HG02623 (cell line): Measurements from ENCODE around the gene ZFC3H1.

Source experiments
- ATAC-seq: cut with Tn5 transposase; IDR thresholded peaks from one replicate; pipeline ENCODE4 v1.9.1; 2021; ENCODE audit warnings: moderate library complexity; ENCODE audit not compliant: unreplicated experiment

Gene ZFC3H1

DNA sequence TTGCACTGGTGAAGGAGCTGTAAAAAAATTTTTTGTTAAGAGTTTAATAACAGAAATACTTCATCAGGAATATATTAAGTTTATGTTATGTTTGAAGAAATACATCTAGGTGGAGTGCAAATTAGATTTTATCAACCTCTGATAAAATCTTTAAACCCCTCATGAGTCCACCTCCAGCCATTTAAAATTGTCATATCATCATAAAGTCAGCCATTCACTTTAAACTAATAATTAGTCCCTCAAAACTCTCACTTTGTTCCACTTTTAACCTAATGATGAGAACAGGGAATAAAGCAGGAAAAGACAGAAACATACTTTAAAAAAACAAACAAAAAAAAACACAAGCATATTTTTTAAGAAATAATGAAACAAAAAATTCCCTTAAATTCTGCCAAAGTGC, 25.1 kb downstream of the ZFC3H1 start:
- ATAC-seq: no peak

- ATAC-seq: peak; percentile 50
Measured at GRCh38 chr12:71636704-71637115, 26.9 kb downstream of the ZFC3H1 start.

DNA sequence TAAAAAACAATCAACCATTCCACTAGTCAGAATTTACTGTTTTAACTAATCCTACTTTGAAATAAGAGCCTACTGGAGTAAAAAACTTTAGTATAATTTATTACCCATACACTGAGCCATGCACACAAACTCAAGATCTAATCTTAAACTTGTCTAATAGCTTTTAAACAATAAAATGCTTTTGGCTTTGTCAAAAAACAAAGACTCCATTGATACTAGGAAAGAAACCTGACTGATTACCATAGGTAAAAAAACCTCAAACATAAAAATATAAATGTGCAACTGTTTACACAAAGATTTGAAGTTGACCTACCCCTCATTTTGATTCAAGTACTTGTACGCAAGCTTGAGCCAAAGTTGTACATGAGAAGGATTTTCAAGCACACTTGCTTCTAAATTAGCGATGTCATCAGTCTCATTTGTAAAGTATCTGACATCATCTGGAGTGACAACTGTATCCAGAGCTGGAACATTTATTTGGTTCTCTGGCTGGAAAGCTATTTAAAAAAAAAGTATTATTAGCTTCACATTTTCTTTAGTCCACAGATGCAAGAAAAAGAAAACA, 36.1 kb downstream of the ZFC3H1 start:
- no peak for ATAC-seq

GRCh38 chr12:71626768-71627167, 36.9 kb downstream of the ZFC3H1 start:
- no peak for ATAC-seq

DNA sequence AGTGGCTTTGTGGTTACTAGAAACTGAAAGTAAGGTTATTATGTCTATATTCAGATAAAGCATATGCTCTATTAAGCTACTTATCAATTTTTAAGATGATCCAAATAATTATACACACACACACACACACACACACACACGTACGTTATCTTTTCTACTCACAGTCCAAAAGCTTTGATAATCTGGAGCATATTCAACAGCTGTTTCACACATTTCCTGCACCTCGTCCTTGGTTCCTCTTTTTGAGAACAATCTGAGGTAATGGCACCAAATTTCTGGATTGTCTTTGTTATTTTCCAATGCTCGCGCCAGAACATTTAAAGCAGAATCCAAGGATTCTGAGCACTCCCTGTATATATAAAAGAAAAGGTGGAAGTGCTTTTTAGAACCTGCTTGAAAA, 37.5 kb downstream of the ZFC3H1 start:
- ATAC-seq: peak; percentile 62

DNA sequence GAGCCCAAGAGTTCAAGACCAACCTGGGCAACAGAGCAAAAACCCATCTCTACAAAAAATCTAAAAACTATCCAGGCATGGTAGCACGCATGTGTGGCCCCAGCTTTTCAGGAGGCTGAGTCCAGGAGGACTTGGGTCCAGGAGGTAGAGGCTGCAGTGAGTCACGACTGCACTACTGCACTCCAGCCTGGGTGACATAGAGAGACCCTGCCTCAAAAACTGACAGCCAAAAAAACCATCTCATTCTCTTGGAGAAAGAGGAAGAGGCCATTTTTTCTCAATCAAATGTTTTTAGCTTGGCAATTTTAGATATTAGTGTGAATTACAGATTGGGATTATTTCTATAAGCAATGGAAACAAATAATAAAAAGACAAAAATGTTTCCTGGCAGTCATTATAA, 38.2 kb downstream of the ZFC3H1 start:
- ATAC-seq: no peak

- no peak for ATAC-seq
Measured at GRCh38 chr12:71621938-71622337, 41.7 kb downstream of the ZFC3H1 start.

GRCh38 chr12:71610031-71610795, 53.4 kb downstream of the ZFC3H1 start:
- ATAC-seq: no peak

- ATAC-seq: no peak
Measured at GRCh38 chr12:71607494-71608330, 55.9 kb downstream of the ZFC3H1 start.

DNA sequence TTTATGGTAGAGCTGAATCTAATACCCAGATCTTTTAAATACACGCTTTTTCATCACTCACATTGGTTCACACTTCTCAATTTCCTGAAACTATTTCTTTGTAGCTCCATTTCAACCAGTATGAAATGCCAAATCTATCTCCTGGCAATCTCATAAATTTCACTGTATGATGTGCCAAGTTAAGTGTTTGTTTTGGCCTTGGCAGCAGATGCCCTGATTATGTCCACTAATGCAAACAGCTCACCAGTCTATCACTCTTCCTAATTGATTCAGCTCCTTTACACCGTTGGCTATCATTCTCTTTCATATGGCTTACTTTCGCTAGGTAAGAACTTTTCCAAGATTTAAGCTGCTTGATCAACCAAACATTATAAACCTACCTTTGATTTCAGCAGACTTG, 58.6 kb downstream of the ZFC3H1 start:
- ATAC-seq: no peak

GRCh38 chr12:71602761-71603577, 60.7 kb downstream of the ZFC3H1 start:
- ATAC-seq: no peak

GRCh38 chr12:71601546-71601945, 62.1 kb downstream of the ZFC3H1 start:
- no peak for ATAC-seq

- no peak for ATAC-seq
Measured at GRCh38 chr12:71599210-71599609, 64.4 kb downstream of the ZFC3H1 start.

DNA sequence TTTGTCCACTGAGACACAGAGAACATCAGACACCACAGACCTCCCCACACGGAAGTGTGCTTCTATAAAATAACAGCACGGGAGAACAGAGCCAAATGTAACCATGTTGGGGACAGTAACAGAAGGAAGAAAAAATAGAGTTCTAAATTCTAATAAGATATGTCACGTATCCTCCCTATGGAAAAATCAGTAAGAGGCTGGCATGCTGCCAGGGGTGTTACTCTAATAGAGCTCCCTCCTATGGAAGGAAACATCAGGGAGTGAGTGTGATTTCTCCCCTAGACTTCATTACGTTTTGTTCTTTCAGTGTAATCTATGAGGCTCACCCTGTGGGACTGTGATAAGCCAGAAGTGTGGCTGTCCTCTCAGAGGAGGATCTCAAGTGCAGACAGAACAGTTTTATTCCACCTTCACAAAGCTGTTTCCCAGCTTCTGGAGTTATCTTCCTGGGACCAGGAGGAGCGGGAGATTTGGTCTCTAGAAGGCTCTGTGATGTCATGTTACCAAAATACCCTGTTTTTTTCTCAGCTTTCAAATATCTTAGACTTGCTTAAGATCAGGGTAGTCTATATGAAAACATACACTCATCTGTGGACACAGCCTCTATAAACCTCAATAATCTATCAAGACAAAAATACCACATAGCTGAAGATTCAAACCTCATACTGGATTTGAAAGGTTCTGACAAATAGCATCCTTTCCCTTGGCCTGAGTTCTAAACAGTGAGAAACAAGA, 69.3 kb downstream of the ZFC3H1 start:
- no peak for ATAC-seq

DNA sequence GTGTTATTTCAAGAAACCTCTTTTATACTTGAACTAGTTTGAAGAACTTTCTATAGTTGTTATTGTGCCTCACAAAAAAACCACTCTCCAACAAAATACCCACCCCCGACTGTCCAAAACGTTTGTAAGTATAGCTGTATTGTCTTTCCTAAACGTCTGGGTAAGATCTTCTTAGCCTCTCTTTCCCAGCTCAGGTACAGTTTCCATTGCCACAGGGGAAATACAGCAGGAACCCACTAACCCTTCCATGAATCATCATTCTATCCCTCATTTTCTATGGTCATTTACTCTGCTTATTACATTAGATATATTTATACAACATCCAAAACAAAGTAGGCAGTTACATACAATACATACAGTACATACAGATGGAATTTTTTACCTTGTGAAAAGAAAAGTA, 70.8 kb downstream of the ZFC3H1 start:
- no peak for ATAC-seq

DNA sequence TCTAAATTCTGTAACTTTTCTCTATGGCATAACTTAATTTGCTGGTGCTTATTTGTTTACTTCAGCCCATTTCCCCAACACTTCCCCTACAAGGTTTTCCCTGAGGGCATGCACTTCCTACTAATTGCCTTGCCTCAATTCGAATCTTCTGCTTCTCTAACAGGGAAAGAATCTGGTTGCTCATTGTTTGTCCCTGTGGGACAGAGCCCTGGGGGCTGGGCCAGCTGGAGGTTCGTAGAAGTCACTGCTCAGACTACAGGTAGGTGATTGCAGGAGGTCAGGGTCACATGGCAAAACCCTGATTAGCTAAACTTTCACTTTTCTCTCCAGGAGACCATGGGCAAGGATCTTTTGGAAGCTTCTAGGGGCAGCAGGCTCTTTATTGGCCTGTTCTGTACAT, 72.0 kb downstream of the ZFC3H1 start:
- ATAC-seq: no peak

DNA sequence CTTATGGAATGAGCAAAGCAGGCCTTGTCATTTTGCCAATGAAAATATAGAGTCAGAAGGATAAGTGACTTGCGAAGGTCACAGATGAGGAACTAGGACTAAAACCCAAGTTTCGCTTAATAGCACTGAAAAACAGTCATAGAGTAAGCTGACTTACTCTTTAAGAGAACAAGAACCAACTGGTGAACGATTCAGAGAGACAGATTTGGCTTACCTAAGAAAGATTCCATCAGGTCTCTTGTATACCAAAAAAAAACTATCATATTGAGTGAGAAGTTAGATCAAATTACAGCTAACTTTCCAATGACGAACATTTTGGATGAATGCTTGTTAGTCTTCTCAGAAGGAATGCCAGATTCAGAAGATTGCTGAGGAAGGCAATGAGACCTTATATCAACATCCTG, 74.2 kb downstream of the ZFC3H1 start:
- ATAC-seq: no peak

- no peak for ATAC-seq
Measured at GRCh38 chr12:71587012-71587411, 76.6 kb downstream of the ZFC3H1 start.

- ATAC-seq: no peak
Measured at GRCh38 chr12:71585218-71585617, 78.4 kb downstream of the ZFC3H1 start.

DNA sequence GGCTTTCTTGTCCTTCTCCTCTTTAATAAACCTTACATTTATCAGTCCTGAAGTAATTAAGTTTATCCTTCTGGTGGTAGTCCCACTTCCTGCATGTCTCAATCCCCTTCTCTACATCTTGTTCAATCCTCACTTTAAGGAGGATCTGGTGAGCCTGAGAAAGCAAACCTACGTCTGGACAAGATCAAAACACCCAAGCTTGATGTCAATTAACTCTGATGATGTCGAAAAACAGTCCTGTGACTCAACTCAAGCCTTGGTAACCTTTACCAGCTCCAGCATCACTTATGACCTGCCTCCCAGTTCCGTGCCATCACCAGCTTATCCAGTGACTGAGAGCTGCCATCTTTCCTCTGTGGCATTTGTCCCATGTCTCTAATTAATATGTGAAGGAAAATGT, 79.3 kb downstream of the ZFC3H1 start:
- no peak for ATAC-seq
